Measurements from ENCODE around the gene MFAP3L.

Gene MFAP3L

GRCh38 chr4:169987327-169988228 is 38.6 kb downstream of the MFAP3L start:
- DNase-seq (ENCODE audit: low read depth in 2 of 3, low spot score in 2 of 3): no peak

- DNase-seq (ENCODE audit: low read depth in 2 of 3, low spot score in 2 of 3): no peak
Measured at GRCh38 chr4:169986369-169986768, 39.8 kb downstream of the MFAP3L start.

GRCh38 chr4:169985881-169986280 is 40.3 kb downstream of the MFAP3L start:
- DNase-seq (ENCODE audit: low read depth in 2 of 3, low spot score in 2 of 3): no peak

GRCh38 chr4:169984745-169985144 is 41.5 kb downstream of the MFAP3L start:
- no peak for DNase-seq (ENCODE audit: low read depth in 2 of 3, low spot score in 2 of 3)

- no peak for DNase-seq (ENCODE audit: low read depth in 2 of 3, low spot score in 2 of 3)
Measured at GRCh38 chr4:169984173-169984572, 42.0 kb downstream of the MFAP3L start.

- DNase-seq (ENCODE audit: low read depth in 2 of 3, low spot score in 2 of 3): no peak
Measured at GRCh38 chr4:169976951-169977350, 49.2 kb downstream of the MFAP3L start.

- DNase-seq (ENCODE audit: low read depth in 2 of 3, low spot score in 2 of 3): no peak
Measured at GRCh38 chr4:169975838-169976796, 50.1 kb downstream of the MFAP3L start.

GRCh38 chr4:169975131-169975837 is 50.9 kb downstream of the MFAP3L start:
- DNase-seq (ENCODE audit: low read depth in 2 of 3, low spot score in 2 of 3): no peak

GRCh38 chr4:169971456-169972015 is 54.7 kb downstream of the MFAP3L start:
- DNase-seq (ENCODE audit: low read depth in 2 of 3, low spot score in 2 of 3): no peak

- no peak for DNase-seq (ENCODE audit: low read depth in 2 of 3, low spot score in 2 of 3)
Measured at GRCh38 chr4:169968999-169969398, 57.2 kb downstream of the MFAP3L start.

- DNase-seq (ENCODE audit: low read depth in 2 of 3, low spot score in 2 of 3): no peak
Measured at GRCh38 chr4:169963998-169964397, 62.2 kb downstream of the MFAP3L start.

GRCh38 chr4:169959254-169959653 is 66.9 kb downstream of the MFAP3L start:
- no peak for DNase-seq (ENCODE audit: low read depth in 2 of 3, low spot score in 2 of 3)

- DNase-seq (ENCODE audit: low read depth in 2 of 3, low spot score in 2 of 3): no peak
Measured at GRCh38 chr4:169958629-169959028, 67.6 kb downstream of the MFAP3L start.

- DNase-seq (ENCODE audit: low read depth in 2 of 3, low spot score in 2 of 3): no peak
Measured at GRCh38 chr4:169957785-169958184, 68.4 kb downstream of the MFAP3L start.

- no peak for DNase-seq (ENCODE audit: low read depth in 2 of 3, low spot score in 2 of 3)
Measured at GRCh38 chr4:169956091-169956843, 69.9 kb downstream of the MFAP3L start.

- DNase-seq (ENCODE audit: low read depth in 2 of 3, low spot score in 2 of 3): no peak
Measured at GRCh38 chr4:169955521-169955920, 70.7 kb downstream of the MFAP3L start.

- no peak for DNase-seq (ENCODE audit: low read depth in 2 of 3, low spot score in 2 of 3)
Measured at GRCh38 chr4:169952236-169953002, 73.8 kb downstream of the MFAP3L start.

GRCh38 chr4:169948271-169948670 is 77.9 kb downstream of the MFAP3L start:
- no peak for DNase-seq (ENCODE audit: low read depth in 2 of 3, low spot score in 2 of 3)

- no peak for DNase-seq (ENCODE audit: low read depth in 2 of 3, low spot score in 2 of 3)
Measured at GRCh38 chr4:169945636-169946035, 80.6 kb downstream of the MFAP3L start.
